ENCODE data around the gene MAP1B.

The MAP1B gene

DNA sequence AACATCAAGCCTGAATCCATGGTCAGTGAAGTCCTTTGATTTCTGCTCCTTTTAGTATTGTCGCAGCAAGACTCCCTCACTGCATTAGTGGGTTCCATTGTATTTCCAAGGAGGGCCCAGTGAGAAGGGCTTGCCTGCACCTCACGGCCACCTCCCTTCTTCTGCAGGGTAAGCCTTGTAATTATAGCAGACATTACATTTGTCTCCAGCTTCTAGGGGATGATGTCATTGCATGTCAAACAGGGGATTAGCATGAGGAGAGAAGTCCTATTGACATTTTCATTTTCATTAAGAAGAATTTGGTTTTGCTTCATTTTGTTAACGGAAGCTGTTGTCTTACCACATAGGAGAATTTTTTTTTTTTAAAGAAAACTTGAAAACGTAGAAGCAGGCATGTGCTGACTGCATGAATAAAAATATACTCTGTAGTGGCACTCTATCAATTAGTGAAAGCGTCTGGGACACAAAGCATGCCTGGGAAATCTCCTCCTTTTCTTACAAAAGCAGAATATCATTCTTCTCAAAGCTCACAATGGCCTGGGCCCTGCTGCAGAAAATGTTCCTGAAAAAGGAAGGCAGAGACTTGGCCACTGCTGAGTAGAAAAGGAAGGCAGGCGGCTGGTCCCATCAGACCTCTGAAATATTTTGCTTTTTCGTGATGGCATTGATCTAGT lies 27.1 kb downstream of the MAP1B start:
- no peak for DNase-seq

DNA sequence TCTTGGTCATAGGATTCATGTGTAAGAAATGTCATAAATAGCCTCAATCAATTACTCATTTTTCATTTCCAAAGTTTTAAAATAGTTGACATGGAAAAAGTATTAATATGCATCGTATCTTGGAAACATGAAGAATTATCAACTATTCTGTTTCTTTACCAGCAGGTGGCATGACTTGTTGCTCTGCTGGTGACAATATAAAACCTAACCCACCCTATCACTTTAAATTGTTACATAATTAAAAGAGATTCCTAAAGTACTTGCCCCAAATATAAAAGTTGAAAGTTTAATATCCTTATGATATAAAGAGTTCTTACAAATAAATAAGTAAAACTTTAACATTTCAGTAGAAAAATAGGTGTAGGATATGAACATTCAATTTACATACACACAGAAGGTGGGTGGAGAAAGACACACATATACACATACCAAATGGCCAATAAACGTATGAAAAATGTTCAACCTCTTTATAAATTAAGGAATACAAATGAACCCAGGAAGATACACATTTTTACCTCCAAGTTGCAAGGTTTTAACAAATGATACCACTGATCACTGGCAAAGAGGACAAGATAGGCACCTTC lies 30.6 kb downstream of the MAP1B start:
- no peak for DNase-seq

DNA sequence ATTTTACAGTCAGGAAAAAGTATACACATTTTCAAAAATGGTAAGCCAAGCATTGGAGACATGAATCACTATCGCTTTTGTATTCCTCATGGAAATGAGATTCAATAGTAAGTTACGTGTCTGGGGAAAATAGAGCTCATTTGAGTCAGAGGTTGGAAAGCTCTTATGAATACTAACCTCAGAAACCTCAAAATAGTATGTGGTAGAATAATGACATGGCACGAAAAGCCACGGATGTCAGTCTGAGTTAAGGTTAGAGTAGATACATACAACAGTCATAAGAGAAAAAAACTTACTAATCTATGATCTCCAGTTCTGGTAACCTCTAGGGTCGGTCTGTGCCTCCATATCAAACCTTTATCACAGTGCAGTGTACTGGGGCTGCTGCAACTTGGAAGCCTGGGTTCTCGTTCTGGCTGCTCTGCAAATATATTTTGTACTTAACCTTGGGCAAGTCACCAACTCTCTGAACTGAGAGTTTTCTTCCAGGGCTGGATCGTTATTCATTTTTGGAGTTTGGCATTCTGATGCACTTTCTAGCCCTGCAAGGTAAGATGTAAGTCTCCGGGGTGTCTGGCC lies 31.8 kb downstream of the MAP1B start:
- DNase-seq: no peak

DNA sequence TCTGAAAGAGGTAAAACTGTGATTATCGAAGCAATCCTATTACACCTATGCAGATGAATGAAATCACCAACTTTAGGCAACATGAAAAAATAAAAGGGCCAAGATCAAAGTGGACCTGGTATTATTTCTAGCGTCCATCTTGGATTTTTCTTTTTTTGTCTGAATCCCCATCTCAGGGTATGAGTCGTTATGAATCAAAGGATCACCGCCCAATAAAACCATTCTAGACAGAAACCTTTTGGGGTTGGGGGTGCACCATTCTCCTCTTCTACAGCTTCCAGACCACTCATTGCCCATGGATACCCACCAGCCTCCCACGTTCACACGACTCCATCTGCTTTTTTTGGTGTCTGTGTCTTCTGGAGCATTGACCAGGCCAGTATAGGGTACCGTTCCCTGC lies 33.4 kb downstream of the MAP1B start:
- no peak for DNase-seq

DNA sequence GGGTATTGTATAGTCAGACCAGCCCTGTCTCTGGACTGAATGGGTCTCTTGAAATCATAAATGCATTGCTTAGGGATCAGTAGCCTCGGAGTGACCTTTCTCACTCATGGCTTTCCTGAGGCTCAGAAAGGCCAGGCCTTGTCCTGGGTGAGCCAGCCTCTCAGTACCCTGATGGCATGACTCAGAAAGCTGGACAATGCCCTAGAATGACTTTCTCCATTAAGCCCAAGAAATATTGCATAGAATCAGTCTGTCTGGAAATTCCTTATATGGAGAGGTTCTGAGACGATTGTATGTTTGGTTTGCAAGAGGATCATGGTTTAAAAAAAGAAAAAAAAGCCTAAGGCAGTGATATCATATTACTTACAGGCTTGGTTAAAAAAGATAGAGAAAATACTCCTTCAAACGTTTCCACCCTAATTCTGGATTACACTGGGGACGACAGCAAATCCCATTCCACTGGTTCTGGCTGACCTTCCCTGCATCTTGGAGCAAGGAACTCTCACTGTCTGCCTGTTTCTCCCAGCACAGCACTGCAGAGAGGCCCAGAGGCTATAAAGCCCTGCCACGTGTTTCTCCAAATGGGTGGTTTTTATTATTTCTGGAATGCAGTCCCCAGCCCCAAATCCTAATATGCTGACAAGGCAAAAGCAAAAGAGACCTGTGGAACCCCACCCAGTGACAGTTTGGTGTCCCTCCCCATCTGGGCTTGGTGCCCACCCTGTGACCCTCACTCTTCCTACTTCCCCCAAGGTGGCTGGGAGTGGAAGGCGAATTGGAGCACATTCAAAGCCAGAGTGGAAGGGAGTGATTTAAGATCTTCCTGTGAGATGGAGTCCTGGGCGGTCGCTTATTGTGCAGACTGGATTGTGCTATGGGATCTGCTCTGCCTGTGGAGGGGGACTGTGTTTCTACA lies 34.4 kb downstream of the MAP1B start:
- DNase-seq: no peak

DNA sequence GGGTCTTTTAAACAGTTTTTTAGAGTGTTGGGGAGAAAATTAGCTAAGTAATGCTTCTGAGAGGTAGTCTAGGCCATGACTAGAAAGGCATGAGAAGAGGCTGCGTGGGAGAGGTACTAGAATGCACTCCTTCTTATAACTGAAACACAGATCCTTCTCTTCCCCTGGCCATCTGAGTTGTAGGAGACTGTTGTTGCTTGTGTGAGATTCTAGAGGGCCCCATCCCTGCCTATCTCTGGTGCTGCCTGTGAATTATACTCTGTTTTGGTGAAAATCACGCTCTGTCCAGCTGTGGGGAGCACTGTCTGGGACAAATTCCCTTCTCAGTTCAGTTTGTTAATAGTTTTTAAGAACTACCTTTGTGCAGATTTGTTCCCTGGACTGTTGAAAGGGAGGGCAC lies 37.5 kb downstream of the MAP1B start:
- no peak for DNase-seq

DNA sequence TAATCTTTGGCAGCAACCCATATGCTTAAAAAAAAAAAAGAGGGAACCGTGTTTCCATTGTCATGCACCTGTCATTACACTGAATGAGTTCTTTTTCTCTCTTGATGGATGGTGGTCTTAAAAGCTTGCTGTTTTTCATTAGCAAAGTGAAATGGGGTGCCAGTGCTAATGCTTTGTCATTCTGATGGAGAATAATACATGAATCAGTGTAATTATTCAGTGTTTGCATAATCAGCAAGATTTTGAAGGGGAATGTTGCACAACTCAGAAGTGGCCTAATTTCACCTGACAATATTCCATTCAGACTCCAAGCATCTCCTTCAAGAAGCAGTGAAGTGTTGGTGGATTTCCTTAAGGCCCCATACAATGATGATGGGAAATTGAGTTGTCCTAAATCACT lies 38.1 kb downstream of the MAP1B start:
- DNase-seq: no peak

DNA sequence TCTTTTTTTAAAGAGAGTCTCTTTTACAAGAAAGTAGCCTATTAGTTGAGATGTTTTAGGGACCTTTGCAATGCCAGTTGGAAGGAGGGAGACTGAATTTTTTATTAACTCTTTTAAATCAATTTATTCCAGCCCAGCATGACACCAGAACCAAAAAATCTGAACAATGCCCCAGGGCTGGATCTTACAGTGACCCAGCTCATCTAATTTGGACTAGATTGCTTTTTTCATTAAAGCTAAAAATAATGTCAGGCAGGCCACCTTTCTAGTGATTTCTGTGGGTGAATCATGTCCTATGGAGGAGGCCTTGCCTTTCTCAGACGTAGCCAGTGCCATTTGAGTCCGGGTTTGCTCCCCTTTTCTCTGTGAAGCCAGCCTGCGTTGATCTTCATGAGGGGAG lies 38.8 kb downstream of the MAP1B start:
- no peak for DNase-seq

DNA sequence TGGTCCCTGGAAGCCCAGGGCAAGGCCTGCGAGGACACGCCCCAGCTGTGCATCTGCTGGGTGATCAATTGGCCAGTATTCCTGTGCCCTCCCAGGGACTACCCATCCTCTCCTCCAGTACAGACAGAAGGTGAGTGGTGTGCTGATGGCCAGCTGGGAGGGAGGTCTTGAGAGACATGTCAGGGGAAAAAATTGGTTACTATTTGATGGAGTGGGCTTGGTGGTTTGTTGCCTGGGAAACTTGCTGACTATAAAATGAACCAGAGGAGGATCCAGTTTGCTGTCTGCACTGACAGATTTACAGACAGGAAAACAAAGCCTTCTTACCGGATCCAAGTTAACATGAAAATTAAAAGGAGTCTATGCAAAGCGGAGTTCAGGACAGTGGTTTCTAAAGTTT lies 40.3 kb downstream of the MAP1B start:
- no peak for DNase-seq

DNA sequence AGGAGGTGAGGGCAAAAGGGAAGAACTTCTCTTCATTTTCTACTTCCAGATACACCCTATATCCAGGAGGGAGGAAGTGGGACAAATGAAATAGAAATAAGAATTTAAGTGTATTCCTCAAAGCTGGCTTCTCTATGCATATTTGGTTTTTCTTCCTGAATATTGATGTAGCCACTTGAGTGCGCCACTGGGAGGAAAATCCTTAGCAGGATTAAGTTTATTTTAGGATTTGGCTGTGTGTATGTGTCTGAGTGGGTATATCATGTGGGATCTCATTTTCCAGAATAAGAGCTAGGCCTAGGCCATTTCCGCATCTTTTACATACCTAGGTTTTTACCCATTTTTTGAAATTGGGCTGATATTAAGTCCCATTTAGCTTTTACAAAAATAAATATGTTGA lies 42.5 kb downstream of the MAP1B start:
- no peak for DNase-seq

DNA sequence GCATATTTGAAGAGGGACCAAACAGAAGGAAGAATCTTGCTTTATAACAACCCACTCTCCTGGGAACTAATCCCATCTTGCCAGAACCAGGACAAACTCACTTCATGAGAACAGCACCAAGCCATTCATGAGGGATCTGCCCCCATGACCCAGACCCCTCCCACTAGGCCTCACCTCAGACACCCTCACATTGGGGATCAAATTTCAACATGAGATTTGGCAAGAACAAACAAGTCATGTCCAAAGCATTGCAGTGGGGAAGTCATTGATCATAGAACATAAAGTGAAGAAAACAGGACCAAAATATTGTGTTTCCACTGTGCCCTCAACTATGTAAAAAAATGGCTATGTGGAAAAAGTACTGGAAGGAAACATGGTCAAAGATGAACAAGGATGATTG lies 43.9 kb downstream of the MAP1B start:
- no peak for DNase-seq

DNA sequence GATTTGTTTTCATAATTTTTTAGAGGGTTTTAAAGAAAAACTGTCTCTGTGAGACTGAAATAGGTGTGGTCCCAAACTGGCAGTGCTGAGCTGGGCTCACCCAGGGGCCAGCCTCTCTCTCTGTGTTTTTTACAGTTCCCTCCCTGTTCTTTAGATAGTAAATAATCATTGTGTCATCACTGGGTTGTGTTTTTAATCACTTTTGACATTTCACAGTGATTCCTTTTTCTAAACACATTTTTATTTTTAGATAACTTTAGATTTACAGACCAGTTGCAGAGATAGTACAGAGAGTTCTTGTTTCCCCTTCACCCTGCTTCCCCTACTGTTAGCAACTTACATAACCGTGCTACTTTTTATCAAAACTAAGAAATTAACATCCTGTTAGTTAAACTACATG lies 44.4 kb downstream of the MAP1B start:
- DNase-seq: no peak

DNA sequence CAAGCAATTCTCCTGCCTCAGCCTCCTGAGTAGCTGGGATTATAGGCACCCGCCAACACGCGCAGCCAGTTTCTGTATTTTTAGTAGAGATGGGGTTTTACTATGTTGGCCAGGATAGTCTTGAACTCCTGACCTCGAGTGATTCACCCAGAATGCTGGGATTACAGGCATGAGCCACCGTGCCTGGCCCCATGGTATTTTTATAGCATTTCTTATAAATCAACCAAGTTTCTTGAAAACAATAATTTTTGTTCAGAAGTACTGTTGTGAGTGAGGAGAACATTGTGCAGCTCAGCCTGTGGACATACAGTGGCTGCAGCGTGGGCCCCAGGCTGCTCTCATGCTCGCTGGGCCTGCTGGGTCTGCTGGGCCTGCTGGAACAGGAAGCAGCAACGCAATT lies 45.3 kb downstream of the MAP1B start:
- DNase-seq: no peak

DNA sequence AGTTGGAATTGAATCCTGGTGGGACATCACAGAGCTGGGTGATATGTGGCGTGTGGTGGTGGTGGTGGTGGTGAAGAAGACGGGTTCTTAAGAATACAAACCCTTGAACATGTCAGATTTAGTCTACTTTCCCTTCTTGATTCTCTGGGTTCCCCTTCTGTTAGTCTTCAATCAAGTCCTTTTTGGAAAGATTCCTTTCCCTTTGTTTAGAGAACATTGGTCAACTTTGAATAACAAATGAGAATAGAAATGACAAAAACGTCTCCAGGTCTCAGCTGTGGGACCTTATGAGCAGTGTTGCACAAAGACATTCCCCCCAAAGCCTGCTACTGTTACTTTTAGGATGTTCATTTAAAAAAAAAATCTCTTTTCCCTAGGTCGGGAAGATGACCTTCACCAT lies 46.3 kb downstream of the MAP1B start:
- DNase-seq: no peak

DNA sequence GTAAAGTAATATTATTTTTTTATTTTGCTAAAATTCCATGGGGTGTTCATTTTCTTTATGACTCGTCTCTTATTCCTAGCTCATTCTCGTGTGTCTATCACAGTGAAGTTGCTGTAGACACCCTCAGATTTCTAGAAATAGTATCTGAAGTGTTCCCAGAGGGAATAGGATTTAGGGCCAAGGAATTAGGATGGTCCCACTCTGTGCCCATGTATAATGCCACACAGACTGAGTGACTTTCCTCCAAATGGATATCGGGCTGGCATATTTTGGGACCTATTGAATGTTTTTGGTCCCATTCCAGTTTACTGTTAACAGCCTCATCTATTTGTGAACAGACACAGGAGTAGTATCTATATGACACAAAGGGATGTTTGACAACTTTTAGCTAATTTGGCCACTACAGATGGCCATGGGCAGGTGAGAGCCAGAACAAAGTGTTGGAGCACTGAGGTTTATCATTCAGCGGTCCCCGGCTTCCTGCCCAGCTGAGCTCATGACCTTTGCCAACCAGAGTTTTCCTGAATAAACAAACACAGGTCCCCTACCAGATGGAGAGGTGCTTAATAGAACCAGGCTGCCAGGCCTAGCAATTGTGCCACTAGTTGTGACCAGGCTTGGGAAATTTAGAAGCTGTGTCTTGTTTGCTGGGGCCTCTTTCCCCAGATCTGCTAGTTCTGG lies 46.9 kb downstream of the MAP1B start:
- no peak for DNase-seq

DNA sequence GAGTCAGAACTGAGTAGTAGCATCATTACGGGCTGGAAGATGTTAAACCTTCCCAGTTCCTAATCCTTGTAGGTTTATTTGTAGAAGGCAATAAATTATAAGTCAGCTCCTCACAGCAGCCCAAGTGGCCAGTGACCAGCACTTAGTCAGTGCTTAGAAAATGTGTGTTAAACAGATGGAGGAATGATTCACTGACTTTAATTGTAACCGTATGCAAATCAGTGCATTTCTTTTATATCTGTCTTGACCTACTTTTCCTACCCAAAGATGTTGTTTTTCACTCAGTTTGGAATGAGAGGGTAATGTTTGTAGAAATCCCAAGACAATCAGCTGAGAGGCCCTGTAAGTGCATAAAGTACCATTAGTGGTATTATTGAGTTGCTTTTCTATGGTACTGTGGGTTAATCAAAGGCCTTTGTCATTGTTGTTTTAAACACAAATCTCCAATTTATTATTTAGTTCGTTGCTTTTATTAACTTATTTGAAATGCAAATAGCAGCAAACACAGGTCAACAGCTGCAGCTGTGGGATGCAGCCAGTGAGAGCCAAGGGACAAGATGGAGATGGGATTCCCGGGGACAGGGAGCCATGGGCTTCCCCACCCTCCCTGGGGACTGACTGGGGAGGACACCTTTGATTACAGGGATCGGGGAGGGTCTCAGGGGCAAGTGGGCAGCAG lies 49.8 kb downstream of the MAP1B start:
- DNase-seq: no peak

DNA sequence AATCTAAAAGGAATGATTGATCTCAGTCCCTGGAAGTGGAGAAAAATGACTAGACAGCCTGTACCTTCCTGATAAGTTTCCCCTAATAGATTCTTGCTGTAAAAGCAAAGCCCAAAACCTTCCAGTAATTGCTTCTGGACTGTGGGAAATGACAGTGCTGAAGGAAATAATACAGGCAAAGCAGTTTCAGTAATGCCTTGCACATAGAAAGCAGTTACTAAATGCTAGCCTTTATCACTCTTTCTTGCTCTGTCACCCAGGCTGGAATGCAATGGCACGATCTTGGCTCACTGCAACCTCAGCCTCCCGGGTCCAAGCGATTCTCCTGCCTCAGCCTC lies 50.3 kb downstream of the MAP1B start:
- DNase-seq: no peak

DNA sequence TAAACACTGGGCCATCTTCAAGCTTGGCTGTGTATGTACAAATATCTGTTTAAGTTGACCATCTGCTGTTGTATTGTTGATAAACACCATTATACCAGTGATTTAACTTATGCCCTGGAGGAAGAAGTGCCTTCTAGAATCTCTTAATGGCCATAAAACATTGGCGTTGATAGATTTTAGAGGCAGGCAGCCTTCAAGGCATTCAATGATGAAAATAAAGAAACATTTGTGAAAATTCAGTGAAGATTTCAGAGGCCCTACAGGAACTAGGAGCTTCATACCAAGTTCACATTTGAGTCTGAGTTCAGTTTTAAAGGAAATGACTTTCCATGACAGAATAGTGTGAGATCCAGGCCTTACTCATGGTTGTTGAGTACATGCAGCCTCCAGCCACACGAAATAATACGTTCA lies 52.2 kb downstream of the MAP1B start:
- DNase-seq: no peak

DNA sequence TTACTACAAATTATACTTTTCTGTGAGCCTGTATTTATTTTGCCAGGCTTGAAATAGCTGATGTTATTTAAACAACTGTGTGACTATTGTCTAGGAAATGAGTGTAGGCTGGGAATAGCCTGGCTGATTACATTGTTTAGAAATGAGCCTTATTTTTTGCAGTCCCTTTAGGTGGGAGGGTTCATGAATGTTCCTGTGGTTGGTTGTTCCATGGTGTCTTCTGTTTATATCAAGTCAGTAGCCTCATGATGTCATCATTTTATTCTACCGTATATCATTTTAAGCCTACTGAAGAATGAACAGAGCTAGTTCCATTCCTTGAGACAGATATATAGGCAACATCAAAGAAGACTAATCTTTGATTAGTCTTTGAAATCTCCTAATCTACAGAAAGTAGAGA lies 53.1 kb downstream of the MAP1B start:
- DNase-seq: no peak

DNA sequence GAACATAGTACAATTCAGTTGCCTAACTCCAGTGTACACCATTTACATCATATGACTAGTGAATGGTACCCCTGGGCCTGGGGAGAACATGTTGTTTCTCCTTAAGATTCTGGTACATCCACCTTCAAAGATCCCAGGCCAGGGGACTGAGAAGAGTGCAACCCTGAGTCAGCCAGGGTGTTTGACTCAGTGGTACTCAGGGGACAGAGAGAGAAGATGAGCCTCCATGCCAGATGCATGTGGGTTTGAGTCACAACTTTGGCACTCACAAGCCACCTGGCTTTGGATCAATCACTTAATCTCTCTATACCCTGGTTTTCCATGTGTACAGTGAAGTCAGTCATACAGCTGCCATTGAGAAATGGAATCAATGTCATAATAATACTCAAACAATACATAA lies 53.7 kb downstream of the MAP1B start:
- DNase-seq: no peak

DNA sequence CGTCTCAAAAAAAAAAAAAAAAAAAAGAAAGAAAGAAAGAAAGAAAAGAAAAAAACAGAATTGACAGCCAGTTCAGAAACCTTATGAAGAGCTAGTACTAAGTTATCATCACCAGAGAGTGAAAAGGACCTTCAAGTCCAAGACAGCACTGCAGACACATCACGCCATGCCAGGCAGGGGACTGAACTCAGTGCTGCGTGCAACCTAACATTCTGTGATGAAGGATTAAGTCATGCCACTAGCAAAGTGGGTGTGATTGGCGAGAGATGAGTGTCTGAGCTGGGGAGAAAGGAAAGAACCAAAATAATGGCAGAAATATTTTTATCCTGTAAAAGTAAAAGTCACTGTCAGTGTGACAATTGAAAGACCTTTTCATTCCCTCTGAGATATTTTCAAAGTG lies 54.7 kb downstream of the MAP1B start:
- no peak for DNase-seq

DNA sequence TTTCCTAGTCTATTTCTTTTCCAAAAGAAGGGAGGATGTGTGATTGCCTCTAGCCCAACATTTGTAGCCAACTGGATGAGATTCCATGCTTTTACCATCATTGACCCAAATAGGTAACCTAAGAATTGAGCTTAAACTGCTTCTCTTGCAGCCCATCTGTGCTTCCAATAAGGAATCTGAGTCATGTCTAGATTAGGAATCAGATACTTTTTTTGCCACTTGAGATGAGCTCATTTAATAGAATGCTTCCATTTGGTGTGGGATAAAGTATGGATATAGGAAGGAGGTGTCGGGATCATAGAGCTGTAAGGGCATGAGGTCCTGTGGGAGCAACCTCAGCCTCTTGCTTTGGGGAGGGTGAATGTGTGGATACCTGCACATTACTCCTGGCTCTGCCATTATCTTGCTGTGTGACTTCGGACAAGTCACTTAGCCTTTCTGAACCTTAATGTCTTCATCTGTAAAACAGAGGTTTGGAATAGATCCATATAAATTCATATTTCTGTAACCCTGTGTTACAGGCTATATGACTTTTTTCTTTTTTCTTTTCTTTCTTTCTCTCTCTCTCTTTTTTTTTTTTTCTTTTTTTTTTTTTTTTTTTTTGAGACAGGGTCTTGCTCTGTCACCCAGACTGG lies 56.2 kb downstream of the MAP1B start:
- no peak for DNase-seq
